ENCODE results near the gene SLC35D1.

Gene SLC35D1

DNA sequence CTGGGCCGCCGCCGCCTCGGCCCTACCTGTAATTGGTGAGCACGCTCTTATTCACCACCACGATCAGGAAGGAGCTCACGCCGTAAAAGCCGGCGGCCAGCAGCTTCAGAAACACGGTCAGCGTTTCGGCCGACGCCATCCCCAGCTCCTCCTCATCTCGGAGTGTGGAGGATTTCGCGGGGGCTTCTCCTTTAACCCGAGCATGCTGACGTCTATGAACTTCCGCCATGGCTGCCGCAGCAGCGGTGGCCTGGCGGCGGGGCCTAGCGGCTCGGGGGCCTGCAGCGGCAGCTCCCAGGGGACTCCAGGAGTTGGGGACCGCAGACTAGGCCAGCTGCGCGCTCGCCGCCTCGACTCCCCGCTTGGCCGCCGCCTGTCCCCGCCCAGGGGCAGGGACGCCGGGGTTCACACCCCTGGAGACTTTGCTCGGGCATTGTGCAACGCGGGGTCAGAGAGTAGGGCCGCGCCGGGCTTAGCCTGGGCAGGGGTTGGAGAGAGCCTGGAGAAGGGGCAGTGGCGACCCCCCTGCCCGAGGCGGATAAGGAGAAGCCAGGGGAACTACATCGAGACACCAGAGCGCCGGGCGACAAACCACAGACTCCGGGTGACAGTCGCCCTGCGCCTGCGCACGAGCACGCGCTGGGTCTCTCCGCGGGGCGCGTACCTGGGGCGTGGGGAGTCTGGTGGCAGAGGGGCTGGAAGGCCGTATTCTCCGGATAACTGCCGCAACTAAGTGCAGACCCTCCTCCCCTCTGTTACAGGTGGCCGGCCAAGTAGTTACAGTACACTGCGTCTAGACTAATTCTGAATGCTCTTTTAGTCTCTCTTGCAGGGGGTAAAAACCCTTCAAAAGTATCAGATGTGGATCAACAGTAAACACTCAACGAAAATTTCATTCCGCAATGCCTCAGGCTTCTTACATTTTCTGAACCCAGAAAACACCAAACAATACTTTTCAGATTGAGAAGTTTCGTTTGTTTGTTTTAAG, at the start of gene SLC35D1:
TSS of gene SLC35D1 (minus strand) at position 364 of the 988 bp plus-strand sequence. CDS start at position 229, 135 bp downstream.
- DNase-seq = peak; percentile 94
- TF ChIP-seq, protein P1, sequence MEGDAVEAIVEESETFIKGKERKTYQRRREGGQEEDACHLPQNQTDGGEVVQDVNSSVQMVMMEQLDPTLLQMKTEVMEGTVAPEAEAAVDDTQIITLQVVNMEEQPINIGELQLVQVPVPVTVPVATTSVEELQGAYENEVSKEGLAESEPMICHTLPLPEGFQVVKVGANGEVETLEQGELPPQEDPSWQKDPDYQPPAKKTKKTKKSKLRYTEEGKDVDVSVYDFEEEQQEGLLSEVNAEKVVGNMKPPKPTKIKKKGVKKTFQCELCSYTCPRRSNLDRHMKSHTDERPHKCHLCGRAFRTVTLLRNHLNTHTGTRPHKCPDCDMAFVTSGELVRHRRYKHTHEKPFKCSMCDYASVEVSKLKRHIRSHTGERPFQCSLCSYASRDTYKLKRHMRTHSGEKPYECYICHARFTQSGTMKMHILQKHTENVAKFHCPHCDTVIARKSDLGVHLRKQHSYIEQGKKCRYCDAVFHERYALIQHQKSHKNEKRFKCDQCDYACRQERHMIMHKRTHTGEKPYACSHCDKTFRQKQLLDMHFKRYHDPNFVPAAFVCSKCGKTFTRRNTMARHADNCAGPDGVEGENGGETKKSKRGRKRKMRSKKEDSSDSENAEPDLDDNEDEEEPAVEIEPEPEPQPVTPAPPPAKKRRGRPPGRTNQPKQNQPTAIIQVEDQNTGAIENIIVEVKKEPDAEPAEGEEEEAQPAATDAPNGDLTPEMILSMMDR (IDR thresholded peaks at IDR 0.05; ENCODE audit: low read depth, low read length) = no peak
- no peaks in the 10 kb centered on the region for H3K27me3 ChIP-seq (ENCODE audit: insufficient read depth, low read depth, severe bottlenecking)
- H3K4me3 ChIP-seq (ENCODE audit: low read depth, low read length) = peak within 1 kb of the TSS; percentile 76
- H3K9me3 ChIP-seq (ENCODE audit: severe bottlenecking) = no peaks in the 10 kb centered on the region
- peak within 1 kb of the TSS; percentile 93 for H3K27ac ChIP-seq
- peaks cover 7% of the 10 kb centered on the region for H3K36me3 ChIP-seq

DNA sequence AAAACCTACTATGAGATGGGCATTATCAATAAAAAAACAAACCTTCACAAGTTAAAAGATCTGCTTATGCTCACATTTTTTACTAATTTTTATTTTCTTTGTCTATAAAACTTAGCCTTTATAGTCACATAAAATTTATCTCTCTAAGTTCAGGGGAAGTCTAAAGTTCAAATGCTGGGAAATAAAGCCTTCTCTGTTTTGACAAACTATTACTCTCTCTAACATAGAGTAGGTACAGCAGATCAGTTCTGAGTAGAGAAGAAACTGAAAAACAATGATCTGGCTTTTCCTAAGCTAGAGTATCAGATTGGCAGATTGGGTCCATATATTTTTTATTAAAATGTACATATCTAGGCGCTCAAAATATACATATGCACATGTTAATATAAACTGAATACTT, 49.6 kb upstream of the SLC35D1 start:
- no peak for DNase-seq
- TF ChIP-seq, protein P1 (IDR thresholded peaks at IDR 0.05; ENCODE audit: low read depth, low read length) = no peak
- no peak overlapping the region for H3K4me3 ChIP-seq (ENCODE audit: low read depth, low read length)
- H3K9me3 ChIP-seq (ENCODE audit: severe bottlenecking) = no peaks in the 10 kb centered on the region
- no peaks in the 10 kb centered on the region for H3K27me3 ChIP-seq (ENCODE audit: insufficient read depth, low read depth, severe bottlenecking)
- no peaks in the 10 kb centered on the region for H3K36me3 ChIP-seq
- no peak overlapping the region for H3K27ac ChIP-seq

DNA sequence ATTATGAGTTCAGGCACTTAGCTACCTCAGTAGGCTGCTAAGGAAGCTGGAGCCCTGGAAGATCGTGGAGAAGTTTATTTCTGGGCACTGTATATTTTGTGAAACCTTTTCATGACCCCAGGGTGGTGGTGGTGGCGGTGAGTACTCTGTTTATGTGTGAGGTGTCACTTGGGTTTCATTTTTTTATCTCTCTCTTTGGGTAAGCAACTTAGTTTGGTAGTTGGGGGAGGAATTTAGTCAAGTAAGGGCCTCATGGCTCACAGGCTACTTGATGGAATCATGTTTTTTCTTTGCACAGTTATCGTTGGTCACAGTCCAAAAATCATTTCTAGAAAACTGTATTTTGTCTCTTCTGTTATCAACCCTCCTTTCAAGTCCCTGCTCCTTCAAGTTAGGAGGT, 46.9 kb upstream of the SLC35D1 start:
- TF ChIP-seq, protein P1 (IDR thresholded peaks at IDR 0.05; ENCODE audit: low read depth, low read length) = no peak
- no peaks in the 10 kb centered on the region for H3K36me3 ChIP-seq
- H3K27me3 ChIP-seq (ENCODE audit: insufficient read depth, low read depth, severe bottlenecking) = no peaks in the 10 kb centered on the region
- no peak overlapping the region for H3K27ac ChIP-seq
- DNase-seq = no peak
- H3K9me3 ChIP-seq (ENCODE audit: severe bottlenecking) = no peaks in the 10 kb centered on the region
- no peak overlapping the region for H3K4me3 ChIP-seq (ENCODE audit: low read depth, low read length)

DNA sequence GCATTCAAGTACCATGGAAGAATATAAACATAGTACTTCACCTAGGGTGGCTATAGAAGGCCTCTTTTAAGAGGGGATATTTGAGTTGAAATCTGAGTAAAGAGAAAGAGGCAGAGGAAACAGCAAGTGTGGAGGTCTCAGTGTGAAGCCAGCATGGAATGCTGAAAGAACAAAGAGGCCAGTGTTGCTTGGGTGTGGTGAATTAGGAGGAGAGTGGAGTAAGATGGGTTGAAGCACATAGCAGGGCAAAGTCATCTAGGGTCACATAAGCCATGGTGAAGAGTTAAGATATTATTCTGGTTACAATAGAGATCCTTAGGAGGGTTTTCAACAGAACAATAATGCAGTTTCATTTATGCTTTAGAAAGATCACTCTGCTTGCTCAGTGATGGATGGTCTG, 43.4 kb upstream of the SLC35D1 start:
- TF ChIP-seq, protein P1 (IDR thresholded peaks at IDR 0.05; ENCODE audit: low read depth, low read length) = no peak
- no peaks in the 10 kb centered on the region for H3K27me3 ChIP-seq (ENCODE audit: insufficient read depth, low read depth, severe bottlenecking)
- no peak overlapping the region for H3K27ac ChIP-seq
- DNase-seq = no peak
- no peak overlapping the region for H3K4me3 ChIP-seq (ENCODE audit: low read depth, low read length)
- H3K36me3 ChIP-seq = no peaks in the 10 kb centered on the region
- H3K9me3 ChIP-seq (ENCODE audit: severe bottlenecking) = no peaks in the 10 kb centered on the region

DNA sequence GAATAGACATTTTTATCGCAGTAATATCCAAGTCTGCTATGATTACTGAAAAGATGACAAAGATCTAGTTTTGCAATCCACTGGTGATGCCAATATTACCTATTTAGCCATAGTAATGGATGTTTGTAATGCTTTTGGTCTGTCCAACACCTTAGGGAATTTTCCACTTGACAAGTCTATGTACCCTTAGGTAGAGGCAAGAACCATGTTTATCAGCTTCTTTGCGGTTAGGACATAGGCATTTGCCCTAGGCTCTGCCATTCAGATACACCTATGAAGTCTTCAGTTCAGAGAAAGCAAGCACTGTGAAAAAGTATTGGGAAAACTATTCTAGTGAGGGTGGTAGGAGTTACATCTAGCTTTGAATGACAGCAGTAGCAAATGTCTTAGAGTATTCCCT, 40.2 kb upstream of the SLC35D1 start:
- H3K27me3 ChIP-seq (ENCODE audit: insufficient read depth, low read depth, severe bottlenecking) = no peaks in the 10 kb centered on the region
- H3K4me3 ChIP-seq (ENCODE audit: low read depth, low read length) = no peak overlapping the region
- TF ChIP-seq, protein P1 (IDR thresholded peaks at IDR 0.05; ENCODE audit: low read depth, low read length) = no peak
- no peak overlapping the region for H3K27ac ChIP-seq
- H3K9me3 ChIP-seq (ENCODE audit: severe bottlenecking) = no peaks in the 10 kb centered on the region
- DNase-seq = no peak
- no peaks in the 10 kb centered on the region for H3K36me3 ChIP-seq
